Naive thymus-derived CD4-positive, alpha-beta T cell (primary cell): ENCODE results near the gene MMUT. TPM values are rescaled to one million over a fixed set of nuclear protein-coding genes. Genes with fewer than 3 reads are reported as not detected.

Experiments
- ATAC-seq: fragments of 150-1000 bp; cut with Tn5 transposase; 2 replicates; pipeline ENCODE4 v1.10.0; 2021; ENCODE audit warnings: mild to moderate bottlenecking, moderate library complexity
- CTCF ChIA-PET: fragments of 350-600 bp; sonication (Branson Sonifier 250); formaldehyde crosslinking; loops from one replicate; lab custom pipeline; 2021; ENCODE audit warnings: antibody characterized with exemption; lab: Charles Lee
- POLR2A ChIA-PET: fragments of 350-600 bp; sonication (Branson Sonifier 250); formaldehyde crosslinking; loops from one replicate; lab custom pipeline; 2021; ENCODE audit warnings: antibody characterized with exemption, inconsistent platforms; lab: Charles Lee
- DNase-seq, 9 donors: peaks; one replicate each; pipeline versions ENCODE4 v3.0.0 to v3.0.0-alpha.2; 2020 to 2022; ENCODE audit warnings: mixed read lengths in 1 of 9
- H3K27ac ChIP-seq: one replicate; pipeline ENCODE4 v1.7.0; 2013; ENCODE audit warnings: mild to moderate bottlenecking, low read depth, low read length, moderate library complexity
- H3K27me3 ChIP-seq, 2 donors: one replicate each; pipeline ENCODE4 v1.7.0; 2013; ENCODE audit warnings: low read length in 2 of 2, mild to moderate bottlenecking in 2 of 2, moderate library complexity in 2 of 2; ENCODE audit not compliant: control insufficient read depth in 2 of 2, insufficient read depth in 2 of 2
- H3K36me3 ChIP-seq, 3 experiments: 1 replicate in 2 of 3; 2 replicates in 1 of 3; pipeline ENCODE4 v1.7.0; 2013; ENCODE audit warnings: low read length in 3 of 3, mild to moderate bottlenecking in 3 of 3, moderate library complexity in 1 of 3; ENCODE audit not compliant: insufficient read depth in 3 of 3, control insufficient read depth in 2 of 3
- H3K4me1 ChIP-seq, 2 donors: one replicate each; pipeline ENCODE4 v1.7.0; 2013; ENCODE audit warnings: low read length in 2 of 2, mild to moderate bottlenecking in 2 of 2, moderate library complexity in 1 of 2; ENCODE audit not compliant: control insufficient read depth in 2 of 2, insufficient read depth in 2 of 2
- H3K4me3 ChIP-seq: 2 replicates; pipeline ENCODE4 v1.7.0; 2013; ENCODE audit warnings: mild to moderate bottlenecking, low read length
- H3K9me3 ChIP-seq, 3 experiments: 1 replicate in 2 of 3; 2 replicates in 1 of 3; pipeline ENCODE4 v1.7.0; 2013; ENCODE audit warnings: low read length in 3 of 3; ENCODE audit not compliant: control insufficient read depth in 2 of 3
- H3K27ac Mint-ChIP-seq, 9 donors: one replicate each; pipeline ENCODE4 v1.8.0; 2020 to 2022; ENCODE audit warnings: mixed read lengths in 9 of 9, mild to moderate bottlenecking in 8 of 9, moderate library complexity in 5 of 9, inconsistent platforms in 2 of 9
- H3K27me3 Mint-ChIP-seq, 5 donors: one replicate each; pipeline ENCODE4 v1.8.0; 2021 to 2022; ENCODE audit warnings: mixed read lengths in 5 of 5, mild to moderate bottlenecking in 1 of 5
- H3K36me3 Mint-ChIP-seq, 5 donors: one replicate each; pipeline ENCODE4 v1.8.0; 2020 to 2022; ENCODE audit warnings: mixed read lengths in 5 of 5, mild to moderate bottlenecking in 3 of 5, inconsistent platforms in 1 of 5
- H3K4me1 Mint-ChIP-seq, 7 donors: one replicate each; pipeline ENCODE4 v1.8.0; 2020 to 2022; ENCODE audit warnings: mixed read lengths in 7 of 7, mild to moderate bottlenecking in 3 of 7, inconsistent platforms in 1 of 7
- H3K4me3 Mint-ChIP-seq, 10 donors: one replicate each; pipeline ENCODE4 v1.8.0; 2020 to 2022; ENCODE audit warnings: mild to moderate bottlenecking in 10 of 10, mixed read lengths in 10 of 10, moderate library complexity in 6 of 10, inconsistent platforms in 2 of 10
- H3K9me3 Mint-ChIP-seq, 11 donors: one replicate each; pipeline ENCODE4 v1.8.0; 2020 to 2022; ENCODE audit warnings: mixed read lengths in 11 of 11, mild to moderate bottlenecking in 4 of 11, inconsistent platforms in 1 of 11, moderate library complexity in 1 of 11
- intact Hi-C, 2 donors: fragments of 100-400 bp; cut with micrococcal nuclease; formaldehyde crosslinking; loops; one replicate each; pipeline ENCODE4 v1.15.1; 2023
- polyA plus RNA-seq, 2 donors: library from polyadenylated mRNA; unstranded; fragments of 300-500 nt; fragmentation: Illumina TruSeq; gene quantifications; one replicate each; pipeline ENCODE4 v1.2.3, GENCODE V29; 2021
- total RNA-seq, 6 experiments: library from RNA in 5 of 6; stranded (reverse) in 5 of 6; gene quantifications; 1 replicate in 5 of 6; 2 replicates in 1 of 6; pipeline ENCODE4 v1.2.3 and lab custom pipeline; 2021 to 2026

The MMUT gene
- total and polyA plus RNA-seq, 7 experiments from 2014 or later = 6.5 to 15.4 (median 12.4) TPM

DNA sequence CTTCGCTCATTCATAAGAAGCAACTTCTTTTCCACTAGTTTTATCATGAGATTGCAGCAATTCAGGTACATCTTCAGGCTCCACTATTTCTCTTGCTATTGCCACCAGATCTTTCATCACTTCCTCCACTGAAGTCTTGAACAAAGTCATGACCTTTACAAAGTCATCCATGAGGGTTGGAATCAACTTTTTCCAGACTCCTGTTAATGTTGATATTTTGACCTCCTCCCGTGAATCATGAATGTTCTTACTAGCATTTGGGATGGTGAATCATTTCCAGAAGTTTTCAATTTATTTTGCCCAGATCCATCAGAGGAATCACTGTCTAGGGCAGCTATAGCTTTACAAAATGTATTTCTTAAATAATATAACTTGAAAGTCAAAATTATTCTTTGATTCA lies 1.6 kb upstream of the MMUT start:
- peak overlapping the region; percentile 35 to 100 (median 54) for H3K4me3 Mint-ChIP-seq
- H3K36me3 Mint-ChIP-seq = peaks cover 0 to 16% (median 9%) of the 10 kb centered on the region in 5 donors
- H3K27me3 ChIP-seq = no peaks in the 10 kb centered on the region
- ATAC-seq (no peak), DNase-seq (no peak)
- no peaks in the 10 kb centered on the region for H3K9me3 ChIP-seq
- H3K27ac Mint-ChIP-seq = peak overlapping the region in 2 of 9 donors; percentile 51 to 96
- peaks cover 0 to 2% (median 0%) of the 10 kb centered on the region in 11 donors for H3K9me3 Mint-ChIP-seq
- H3K4me1 Mint-ChIP-seq = peaks cover 36 to 68% (median 54%) of the 10 kb centered on the region in 7 donors
- H3K36me3 ChIP-seq = peaks cover 0 to 6% (median 0%) of the 10 kb centered on the region in 3 experiments
- CTCF ChIA-PET = no interaction called here
- peaks cover 14 to 15% of the 10 kb centered on the region in 2 donors for H3K4me1 ChIP-seq
- POLR2A ChIA-PET = no interaction called here
- no peaks in the 10 kb centered on the region for H3K27me3 Mint-ChIP-seq
- H3K27ac ChIP-seq = no peak overlapping the region
- intact Hi-C loops = loop anchor here in 1 of 2 donors (5.0 kb wide), 1 partner anchor 1987 kb away; the partner anchor contains the start of gene CD2AP
- H3K4me3 ChIP-seq = no peak overlapping the region

DNA sequence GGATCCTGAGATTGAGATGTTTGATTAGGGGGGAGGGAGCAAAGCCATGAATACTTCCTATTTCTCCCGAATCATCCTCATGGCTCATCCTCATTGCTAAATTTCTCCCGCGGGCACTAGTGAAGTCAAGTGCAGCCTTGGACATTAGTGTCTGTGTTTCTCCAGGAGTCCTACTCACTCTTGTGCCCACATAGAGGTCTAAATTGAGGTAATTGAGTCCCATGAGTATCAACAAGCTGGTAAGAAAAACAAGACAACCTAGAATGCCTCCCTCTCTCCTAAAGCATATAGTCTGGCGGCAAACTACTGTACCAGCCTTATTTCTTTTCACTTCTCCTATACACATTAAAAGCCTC lies 537 bp upstream of the MMUT start:
- POLR2A ChIA-PET = no interaction called here
- H3K9me3 Mint-ChIP-seq = peaks cover 0 to 2% (median 0%) of the 10 kb centered on the region in 11 donors
- DNase-seq = peak in 1 of 9 donors; percentile 1
- CTCF ChIA-PET = no interaction called here
- H3K27ac Mint-ChIP-seq = peak overlapping the region; percentile 91 to 99 (median 96)
- H3K4me1 Mint-ChIP-seq = peaks cover 43 to 79% (median 58%) of the 10 kb centered on the region in 7 donors
- intact Hi-C loops = loop anchor here (1.0 to 5.0 kb wide), 3 partner anchors 144 to 1986 kb away; partner anchors contain the start of gene CD2AP (in 2 of the 2)
- H3K36me3 ChIP-seq = peaks cover 0 to 10% (median 0%) of the 10 kb centered on the region in 3 experiments
- H3K4me1 ChIP-seq = peaks cover 14 to 15% of the 10 kb centered on the region in 2 donors
- H3K36me3 Mint-ChIP-seq = peaks cover 0 to 14% (median 5%) of the 10 kb centered on the region in 5 donors
- no peaks in the 10 kb centered on the region for H3K27me3 ChIP-seq
- no peaks in the 10 kb centered on the region for H3K27me3 Mint-ChIP-seq
- H3K4me3 ChIP-seq = peak overlapping the region; percentile 68
- ATAC-seq = no peak
- H3K9me3 ChIP-seq = no peaks in the 10 kb centered on the region
- peak overlapping the region; percentile 85 for H3K27ac ChIP-seq
- H3K4me3 Mint-ChIP-seq = peak overlapping the region; percentile 94 to 100 (median 98)

DNA sequence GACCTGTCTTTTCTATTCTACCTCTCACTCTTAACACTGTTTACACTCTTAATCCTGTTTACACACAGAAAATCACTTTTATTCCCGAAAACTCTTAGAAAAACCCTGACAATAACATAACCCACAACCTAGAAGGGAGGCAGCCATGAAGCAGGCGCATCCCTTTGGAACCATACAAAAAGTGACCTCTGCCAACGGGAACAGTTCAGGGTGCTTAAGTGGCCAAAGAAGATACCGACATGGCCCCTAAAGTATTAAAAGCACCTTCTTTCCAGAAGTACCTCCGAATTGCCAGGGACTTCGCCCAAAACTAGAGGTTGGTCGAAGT lies 490 bp downstream of the MMUT start:
- intact Hi-C loops = loop anchor here in 1 of 2 donors (5.0 kb wide), 1 partner anchor 1985 kb away; the partner anchor contains the start of gene CD2AP
- no peak for DNase-seq
- peaks cover 0 to 2% (median 0%) of the 10 kb centered on the region in 11 donors for H3K9me3 Mint-ChIP-seq
- CTCF ChIA-PET = no interaction called here
- peaks cover 0 to 10% (median 0%) of the 10 kb centered on the region in 3 experiments for H3K36me3 ChIP-seq
- H3K4me3 ChIP-seq = peak overlapping the region; percentile 68
- H3K4me1 ChIP-seq = peaks cover 14 to 15% of the 10 kb centered on the region in 2 donors
- H3K9me3 ChIP-seq = no peaks in the 10 kb centered on the region
- ATAC-seq = no peak
- POLR2A ChIA-PET = interaction anchor here (0.7 kb wide), 1 partner anchor 67 kb away, joined by 4 read pairs; no protein-coding TSS in a partner anchor
- peak overlapping the region; percentile 85 for H3K27ac ChIP-seq
- peak overlapping the region; percentile 94 to 100 (median 98) for H3K4me3 Mint-ChIP-seq
- H3K36me3 Mint-ChIP-seq = peaks cover 0 to 10% (median 9%) of the 10 kb centered on the region in 5 donors
- H3K27ac Mint-ChIP-seq = peak overlapping the region; percentile 91 to 99 (median 96)
- H3K27me3 ChIP-seq = no peaks in the 10 kb centered on the region
- H3K27me3 Mint-ChIP-seq = no peaks in the 10 kb centered on the region
- H3K4me1 Mint-ChIP-seq = peaks cover 40 to 80% (median 53%) of the 10 kb centered on the region in 7 donors

DNA sequence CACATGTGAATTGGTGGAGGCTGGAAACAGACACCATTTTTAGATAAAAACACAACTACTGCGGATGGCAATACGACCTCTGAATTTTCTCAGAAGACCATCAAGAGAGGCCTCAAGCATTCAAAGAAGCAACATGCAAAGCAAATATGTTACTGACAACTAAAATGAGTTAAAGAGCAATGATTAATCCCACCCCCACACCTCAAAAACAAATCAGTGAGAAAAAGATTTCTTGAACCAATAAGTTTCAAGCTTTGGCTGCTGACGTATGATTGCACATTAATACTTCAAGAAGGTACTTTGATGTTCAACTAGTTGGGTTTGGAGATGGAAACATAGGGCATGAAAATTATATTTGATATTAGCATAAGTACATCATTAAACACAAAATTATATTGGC lies 982 bp downstream of the MMUT start:
- DNase-seq (peak in 7 of 9 donors; percentile 12 to 31 (median 19)), ATAC-seq (no peak)
- H3K4me3 ChIP-seq = peak overlapping the region; percentile 68
- ChIA-PET CTCF (no interaction called here), POLR2A (interaction anchor here (0.7 kb wide), 1 partner anchor 68 kb away, joined by 4 read pairs; no protein-coding TSS in a partner anchor)
- Mint-ChIP-seq H3K4me1 (peaks cover 39 to 80% (median 54%) of the 10 kb centered on the region in 7 donors), H3K36me3 (peaks cover 0 to 13% (median 9%) of the 10 kb centered on the region in 5 donors), H3K27ac (peak overlapping the region; percentile 91 to 99 (median 96)), H3K9me3 (peaks cover 0 to 2% (median 0%) of the 10 kb centered on the region in 11 donors), H3K27me3 (no peaks in the 10 kb centered on the region), H3K4me3 (peak overlapping the region; percentile 94 to 100 (median 98))
- intact Hi-C loops = loop anchor here in 1 of 2 donors (5.0 kb wide), 1 partner anchor 1985 kb away; the partner anchor contains the start of gene CD2AP
- H3K4me1 ChIP-seq = peaks cover 14 to 15% of the 10 kb centered on the region in 2 donors
- H3K27me3 ChIP-seq = no peaks in the 10 kb centered on the region
- no peaks in the 10 kb centered on the region for H3K9me3 ChIP-seq
- peaks cover 0 to 10% (median 0%) of the 10 kb centered on the region in 3 experiments for H3K36me3 ChIP-seq
- H3K27ac ChIP-seq = peak overlapping the region; percentile 85

DNA sequence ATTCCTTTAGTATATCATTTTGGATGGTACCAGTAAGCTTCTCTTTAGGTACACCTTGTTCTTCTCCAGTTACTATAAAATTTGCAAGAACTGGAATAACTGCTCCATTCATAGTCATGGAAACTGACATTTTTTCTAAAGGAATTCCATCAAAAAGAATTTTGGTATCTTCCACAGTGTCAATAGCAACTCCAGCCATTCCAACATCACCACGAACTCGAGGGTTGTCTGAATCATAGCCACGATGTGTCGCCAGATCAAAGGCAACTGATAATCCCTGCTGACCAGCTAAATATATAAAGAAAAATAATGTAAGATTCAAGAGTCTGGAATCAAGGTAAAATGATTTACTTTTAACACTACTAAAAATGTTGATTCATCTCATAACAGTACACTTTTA lies 5.3 kb downstream of the MMUT start:
- ATAC-seq (no peak), DNase-seq (no peak)
- ChIA-PET CTCF (no interaction called here), POLR2A (no interaction called here)
- no peak overlapping the region for H3K4me3 ChIP-seq
- H3K36me3 ChIP-seq = peaks cover 0 to 9% (median 0%) of the 10 kb centered on the region in 3 experiments
- intact Hi-C loops = no loop called here
- no peaks in the 10 kb centered on the region for H3K27me3 ChIP-seq
- no peak overlapping the region for H3K27ac ChIP-seq
- Mint-ChIP-seq H3K27ac (no peak overlapping the region), H3K4me3 (no peak overlapping the region), H3K4me1 (peaks cover 20 to 44% (median 41%) of the 10 kb centered on the region in 7 donors), H3K27me3 (no peaks in the 10 kb centered on the region), H3K9me3 (peaks cover 0 to 2% (median 0%) of the 10 kb centered on the region in 11 donors), H3K36me3 (peaks cover 3 to 25% (median 9%) of the 10 kb centered on the region in 5 donors)
- H3K4me1 ChIP-seq = peaks cover 14 to 15% of the 10 kb centered on the region in 2 donors
- no peaks in the 10 kb centered on the region for H3K9me3 ChIP-seq

DNA sequence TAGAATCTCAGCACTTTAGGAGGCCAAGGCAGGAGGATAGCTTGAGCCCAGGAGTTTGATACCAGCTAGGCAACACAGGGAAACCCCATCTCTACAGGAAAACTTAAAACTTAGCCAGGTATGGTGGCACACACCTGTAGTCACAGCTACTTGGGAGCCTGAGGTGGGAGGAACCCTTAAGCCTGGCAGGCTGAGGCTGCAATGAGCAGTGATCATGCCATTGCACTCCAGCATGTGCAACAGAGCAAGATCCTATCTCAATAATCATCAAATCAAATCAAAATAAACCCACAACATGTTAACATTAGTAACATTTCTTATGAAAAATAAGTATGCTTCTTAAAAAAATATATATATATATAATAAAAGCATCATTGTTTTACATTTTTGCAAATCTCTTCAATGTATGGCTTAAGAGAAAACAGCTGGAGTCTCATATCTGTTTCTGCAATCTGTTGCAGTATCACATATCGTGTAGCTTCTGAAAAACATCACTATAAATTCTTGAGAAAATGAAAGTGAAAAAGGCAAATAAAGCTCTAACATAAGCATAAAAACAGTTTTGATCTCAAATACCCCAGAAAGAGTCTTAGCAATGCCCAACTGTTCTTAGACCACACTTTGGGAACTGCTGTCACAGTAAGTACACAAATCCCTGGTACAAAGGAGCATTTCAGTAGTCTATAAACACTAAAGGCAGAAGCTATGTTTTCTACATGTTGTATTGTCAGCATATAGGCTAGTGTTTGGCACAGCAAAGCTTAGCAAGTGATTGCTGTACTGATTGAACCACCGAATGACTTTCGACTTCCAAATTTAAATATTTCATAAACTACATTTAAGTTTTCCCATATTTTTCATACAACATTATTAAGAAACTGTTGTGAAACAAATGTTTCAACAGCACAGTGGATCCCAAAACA lies 8.0 kb downstream of the MMUT start:
- Mint-ChIP-seq H3K27me3 (no peaks in the 10 kb centered on the region), H3K4me1 (peaks cover 7 to 26% (median 15%) of the 10 kb centered on the region in 7 donors), H3K36me3 (peaks cover 0 to 35% (median 16%) of the 10 kb centered on the region in 5 donors), H3K9me3 (no peaks in the 10 kb centered on the region), H3K4me3 (peak overlapping the region in 1 of 10 donors; percentile 68), H3K27ac (peak overlapping the region in 2 of 9 donors; percentile 55 to 59)
- Histone ChIP-seq H3K4me1 (no peaks in the 10 kb centered on the region), H3K9me3 (no peaks in the 10 kb centered on the region), H3K27me3 (no peaks in the 10 kb centered on the region), H3K27ac (no peak overlapping the region), H3K36me3 (peaks cover 0 to 7% (median 0%) of the 10 kb centered on the region in 3 experiments), H3K4me3 (no peak overlapping the region)
- DNase-seq (no peak), ATAC-seq (no peak)
- CTCF ChIA-PET = no interaction called here
- POLR2A ChIA-PET = no interaction called here
- intact Hi-C loops = no loop called here
